ENCODE measurements around the gene CDYL2.

CDYL2 gene

DNA sequence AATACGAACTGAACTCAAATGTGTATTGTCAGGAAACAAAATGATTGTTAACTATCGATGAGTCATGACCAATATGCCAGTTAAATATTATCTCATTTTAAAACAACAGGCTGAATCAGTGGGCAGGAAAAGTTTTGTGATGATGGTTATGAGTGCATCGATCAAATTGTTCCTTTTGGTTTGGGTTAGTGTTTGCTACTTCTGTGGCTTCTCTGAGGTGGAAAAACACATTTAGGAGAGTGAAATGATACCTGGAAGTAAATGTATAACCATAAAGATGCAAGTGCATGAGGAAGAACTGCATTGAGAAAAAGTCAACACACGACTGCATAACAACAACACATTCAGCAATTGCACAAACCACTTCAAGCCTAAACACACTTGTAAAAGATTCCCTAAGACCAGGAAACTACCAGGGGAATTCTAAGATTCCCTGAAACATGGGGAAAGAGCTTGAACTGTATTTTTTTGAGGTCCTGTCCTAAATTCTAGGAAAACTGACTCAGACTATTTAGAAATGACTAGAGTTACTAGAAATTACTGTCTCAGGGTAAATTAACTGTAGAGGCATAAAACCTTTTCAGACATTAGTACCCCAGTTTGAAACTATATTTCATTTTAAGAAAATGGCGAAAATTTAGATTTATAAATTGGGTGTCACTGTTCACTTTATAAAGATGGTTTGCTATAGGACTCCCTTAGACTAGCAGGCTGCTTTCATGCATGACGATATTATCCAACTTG is 44.8 kb downstream of the CDYL2 start:
- no peak for TF ChIP-seq POLR2A (IDR thresholded peaks at IDR 0.05; ENCODE audit: extremely low read depth, insufficient read length)
- TF ChIP-seq, protein P1, sequence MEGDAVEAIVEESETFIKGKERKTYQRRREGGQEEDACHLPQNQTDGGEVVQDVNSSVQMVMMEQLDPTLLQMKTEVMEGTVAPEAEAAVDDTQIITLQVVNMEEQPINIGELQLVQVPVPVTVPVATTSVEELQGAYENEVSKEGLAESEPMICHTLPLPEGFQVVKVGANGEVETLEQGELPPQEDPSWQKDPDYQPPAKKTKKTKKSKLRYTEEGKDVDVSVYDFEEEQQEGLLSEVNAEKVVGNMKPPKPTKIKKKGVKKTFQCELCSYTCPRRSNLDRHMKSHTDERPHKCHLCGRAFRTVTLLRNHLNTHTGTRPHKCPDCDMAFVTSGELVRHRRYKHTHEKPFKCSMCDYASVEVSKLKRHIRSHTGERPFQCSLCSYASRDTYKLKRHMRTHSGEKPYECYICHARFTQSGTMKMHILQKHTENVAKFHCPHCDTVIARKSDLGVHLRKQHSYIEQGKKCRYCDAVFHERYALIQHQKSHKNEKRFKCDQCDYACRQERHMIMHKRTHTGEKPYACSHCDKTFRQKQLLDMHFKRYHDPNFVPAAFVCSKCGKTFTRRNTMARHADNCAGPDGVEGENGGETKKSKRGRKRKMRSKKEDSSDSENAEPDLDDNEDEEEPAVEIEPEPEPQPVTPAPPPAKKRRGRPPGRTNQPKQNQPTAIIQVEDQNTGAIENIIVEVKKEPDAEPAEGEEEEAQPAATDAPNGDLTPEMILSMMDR (IDR thresholded peaks at IDR 0.05; ENCODE audit: low read depth, low read length): no peak
- TF ChIP-seq MYC (IDR thresholded peaks at IDR 0.05; ENCODE audit: low read depth, low read length): no peak
- TF ChIP-seq, protein P2, sequence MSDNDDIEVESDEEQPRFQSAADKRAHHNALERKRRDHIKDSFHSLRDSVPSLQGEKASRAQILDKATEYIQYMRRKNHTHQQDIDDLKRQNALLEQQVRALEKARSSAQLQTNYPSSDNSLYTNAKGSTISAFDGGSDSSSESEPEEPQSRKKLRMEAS (IDR thresholded peaks at IDR 0.05; ENCODE audit: low read depth, low read length): no peak
- no peak for DNase-seq (ENCODE audit: low read depth)
- no peak overlapping the region for H3K4me3 ChIP-seq (ENCODE audit: low read depth, low read length)

DNA sequence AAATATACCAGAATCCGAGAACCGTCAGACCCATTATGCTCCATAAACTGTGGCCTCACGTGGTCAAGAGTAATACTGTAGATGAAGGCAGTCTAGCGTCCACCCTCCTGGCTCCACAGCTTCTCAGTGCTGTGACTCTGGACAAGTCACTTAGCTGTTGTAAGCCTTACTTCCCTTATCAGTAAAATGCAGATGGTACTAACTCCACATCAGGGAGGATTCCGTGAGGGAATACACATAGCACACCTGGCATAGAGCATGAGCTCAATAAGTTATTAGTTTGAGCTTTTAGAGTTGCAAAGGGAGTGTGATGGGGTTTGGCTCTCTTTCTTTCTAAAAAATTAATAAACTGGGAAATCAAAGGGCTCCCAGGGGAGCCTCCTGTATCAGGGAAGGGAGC is 49.9 kb downstream of the CDYL2 start:
- TF ChIP-seq, protein P1 (IDR thresholded peaks at IDR 0.05; ENCODE audit: low read depth, low read length): no peak
- TF ChIP-seq, protein P2 (IDR thresholded peaks at IDR 0.05; ENCODE audit: low read depth, low read length): no peak
- no peak for TF ChIP-seq POLR2A (IDR thresholded peaks at IDR 0.05; ENCODE audit: extremely low read depth, insufficient read length)
- no peak for TF ChIP-seq MYC (IDR thresholded peaks at IDR 0.05; ENCODE audit: low read depth, low read length)
- no peak for DNase-seq (ENCODE audit: low read depth)
- H3K4me3 ChIP-seq (ENCODE audit: low read depth, low read length): no peak overlapping the region

DNA sequence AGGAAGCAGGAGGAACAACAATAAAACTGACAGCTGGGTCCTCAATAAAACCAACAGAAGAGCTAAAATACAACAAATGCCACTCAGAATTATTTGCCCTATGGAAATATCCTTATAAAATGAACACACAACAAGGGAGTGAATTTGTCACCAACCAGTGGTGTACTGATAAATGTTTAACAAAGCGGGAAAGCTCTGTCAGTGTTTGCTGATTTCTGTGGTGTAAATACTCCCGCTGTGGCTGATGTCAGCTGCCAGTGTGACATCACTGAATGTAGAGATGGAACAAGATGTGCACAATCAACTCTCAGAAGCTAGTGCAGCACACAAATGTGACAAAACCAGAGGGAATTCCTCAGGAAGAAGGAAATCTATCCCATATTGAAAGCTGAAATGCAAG is 51.9 kb downstream of the CDYL2 start:
- no peak for TF ChIP-seq MYC (IDR thresholded peaks at IDR 0.05; ENCODE audit: low read depth, low read length)
- no peak for TF ChIP-seq POLR2A (IDR thresholded peaks at IDR 0.05; ENCODE audit: extremely low read depth, insufficient read length)
- TF ChIP-seq, protein P1 (IDR thresholded peaks at IDR 0.05; ENCODE audit: low read depth, low read length): no peak
- TF ChIP-seq, protein P2 (IDR thresholded peaks at IDR 0.05; ENCODE audit: low read depth, low read length): no peak
- H3K4me3 ChIP-seq (ENCODE audit: low read depth, low read length): no peak overlapping the region
- no peak for DNase-seq (ENCODE audit: low read depth)

DNA sequence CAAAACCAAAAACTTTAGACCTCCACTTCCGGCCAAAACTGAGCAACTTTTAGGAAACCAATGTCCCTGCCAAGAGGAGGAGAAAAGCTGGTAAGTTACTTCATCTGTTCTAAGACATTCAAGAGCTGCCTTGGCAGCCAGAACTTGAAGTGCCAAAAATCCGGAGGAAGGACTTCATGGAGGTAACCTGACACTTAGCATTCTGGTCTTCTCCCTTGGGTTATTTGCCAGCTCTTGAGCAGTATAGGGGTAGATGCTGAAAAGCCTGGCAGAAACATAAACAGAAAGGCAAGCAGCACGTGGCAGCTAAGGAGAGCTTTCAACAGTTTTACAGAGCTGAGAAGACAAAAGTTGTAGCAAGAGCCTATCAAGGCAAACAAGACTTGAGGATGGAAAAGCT is 53.2 kb downstream of the CDYL2 start:
- TF ChIP-seq POLR2A (IDR thresholded peaks at IDR 0.05; ENCODE audit: extremely low read depth, insufficient read length) (no peak), MYC (IDR thresholded peaks at IDR 0.05; ENCODE audit: low read depth, low read length) (no peak)
- TF ChIP-seq, protein P2 (IDR thresholded peaks at IDR 0.05; ENCODE audit: low read depth, low read length): no peak
- TF ChIP-seq, protein P1 (IDR thresholded peaks at IDR 0.05; ENCODE audit: low read depth, low read length): no peak
- no peak overlapping the region for H3K4me3 ChIP-seq (ENCODE audit: low read depth, low read length)
- DNase-seq (ENCODE audit: low read depth): no peak

DNA sequence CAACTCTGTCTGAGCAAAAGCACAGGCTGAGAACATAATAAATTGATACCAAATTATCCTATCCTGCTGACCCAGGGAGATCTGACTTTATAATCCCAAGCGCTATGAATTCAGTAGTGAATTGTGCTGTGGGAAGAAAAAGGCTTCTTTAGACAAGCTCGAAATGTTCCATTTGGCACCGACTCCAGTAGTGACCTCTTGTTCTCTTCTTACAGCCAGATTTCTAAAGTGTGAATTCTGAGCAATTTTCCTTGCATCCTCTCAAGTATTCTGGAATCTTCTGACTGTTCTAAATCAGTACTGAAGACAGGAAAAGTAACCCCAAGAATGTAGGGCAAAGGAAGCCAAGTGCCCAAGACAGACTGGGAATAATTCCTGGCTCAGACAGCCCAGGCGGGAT is 58.2 kb downstream of the CDYL2 start:
- no peak for DNase-seq (ENCODE audit: low read depth)
- H3K4me3 ChIP-seq (ENCODE audit: low read depth, low read length): no peak overlapping the region
- TF ChIP-seq, protein P1 (IDR thresholded peaks at IDR 0.05; ENCODE audit: low read depth, low read length): no peak
- TF ChIP-seq, protein P2 (IDR thresholded peaks at IDR 0.05; ENCODE audit: low read depth, low read length): no peak
- TF ChIP-seq POLR2A (IDR thresholded peaks at IDR 0.05; ENCODE audit: extremely low read depth, insufficient read length) (no peak), MYC (IDR thresholded peaks at IDR 0.05; ENCODE audit: low read depth, low read length) (no peak)

All from NB4 (cell line).